Neuronal stem cell (in vitro differentiated cells): Measurements from ENCODE around the gene NPC2.

Experiments
- DNase-seq: peaks from one replicate; pipeline ENCODE4 v3.0.0-alpha.2; 2013; ENCODE audit warnings: low spot score
- H2AFZ ChIP-seq: one replicate; pipeline ENCODE4 v1.6.1; 2013; ENCODE audit warnings: mild to moderate bottlenecking, low read length, inconsistent platforms
- H2AK5ac ChIP-seq: 2 replicates; pipeline ENCODE4 v1.6.1; 2013; ENCODE audit warnings: low read depth, mild to moderate bottlenecking, inconsistent platforms, low read length, moderate library complexity, mixed read lengths
- H2BK120ac ChIP-seq: 2 replicates; pipeline ENCODE4 v1.6.1; 2013; ENCODE audit warnings: low read depth, mild to moderate bottlenecking, inconsistent platforms, low read length, moderate library complexity, mixed read lengths
- H2BK12ac ChIP-seq: one replicate; pipeline ENCODE4 v1.6.1; 2013; ENCODE audit warnings: low read length, inconsistent platforms
- H2BK15ac ChIP-seq: 2 replicates; pipeline ENCODE4 v1.6.1; 2013; ENCODE audit warnings: mild to moderate bottlenecking, low read length, inconsistent platforms, mixed read lengths
- H2BK5ac ChIP-seq: one replicate; pipeline ENCODE4 v1.6.1; 2013; ENCODE audit warnings: inconsistent platforms, mild to moderate bottlenecking, low read length, moderate library complexity
- H3K14ac ChIP-seq: one replicate; pipeline ENCODE4 v1.6.1; 2013; ENCODE audit warnings: low read length, inconsistent platforms
- H3K18ac ChIP-seq: 2 replicates; pipeline ENCODE4 v1.6.1; 2013; ENCODE audit warnings: low read length, inconsistent platforms
- H3K23ac ChIP-seq: 2 replicates; pipeline ENCODE4 v1.6.1; 2013; ENCODE audit warnings: low read depth, mild to moderate bottlenecking, mixed read lengths, low read length, inconsistent platforms; ENCODE audit not compliant: poor library complexity
- H3K27ac ChIP-seq: replicated peaks from 3 replicates; pipeline ENCODE4 v1.5.1; 2013; ENCODE audit warnings: low read length, inconsistent platforms
- H3K27me3 ChIP-seq, 3 experiments: 2 replicates each; pipeline ENCODE4 v1.6.1; 2013; ENCODE audit warnings: low read length in 3 of 3, mild to moderate bottlenecking in 2 of 3, inconsistent platforms in 1 of 3, low read depth in 1 of 3, mixed read lengths in 1 of 3, moderate library complexity in 1 of 3; ENCODE audit not compliant: control insufficient read depth in 3 of 3, insufficient read depth in 3 of 3
- H3K36me3 ChIP-seq, 2 donors: replicated peaks in 1 of 2; 2 replicates each; pipeline ENCODE4 v1.6.1; 2013; ENCODE audit warnings: low read length in 2 of 2; ENCODE audit not compliant: control insufficient read depth in 2 of 2, insufficient read depth in 2 of 2
- H3K4ac ChIP-seq: 2 replicates; pipeline ENCODE4 v1.6.1; 2013; ENCODE audit warnings: inconsistent platforms, mild to moderate bottlenecking, low read length, moderate library complexity
- H3K4me1 ChIP-seq, 2 donors: 1 replicate in 1 of 2; 2 replicates in 1 of 2; pipeline ENCODE4 v1.6.1; 2013; ENCODE audit warnings: low read length in 2 of 2, low read depth in 1 of 2; ENCODE audit not compliant: control insufficient read depth in 2 of 2, insufficient read depth in 1 of 2
- H3K4me2 ChIP-seq: one replicate; pipeline ENCODE4 v1.6.1; 2013; ENCODE audit warnings: mild to moderate bottlenecking, low read length, inconsistent platforms; ENCODE audit not compliant: insufficient read depth, poor library complexity, severe bottlenecking
- H3K4me3 ChIP-seq, 2 donors: 2 replicates each; pipeline ENCODE4 v1.5.1; 2013; ENCODE audit warnings: low read length in 2 of 2, mild to moderate bottlenecking in 2 of 2, inconsistent platforms in 1 of 2, moderate library complexity in 1 of 2
- H3K79me1 ChIP-seq: one replicate; pipeline ENCODE4 v1.6.1; 2013; ENCODE audit warnings: low read depth, mild to moderate bottlenecking, inconsistent platforms, low read length, moderate library complexity
- H3K9ac ChIP-seq: one replicate; pipeline ENCODE4 v1.6.1; 2013; ENCODE audit warnings: mild to moderate bottlenecking, low read depth, low read length, inconsistent platforms; ENCODE audit not compliant: poor library complexity
- H3K9me3 ChIP-seq, 2 donors: replicated peaks in 1 of 2; 2 replicates each; pipeline versions ENCODE3 to v1.6.1; 2013; ENCODE audit warnings: low read length in 2 of 2, mild to moderate bottlenecking in 2 of 2, inconsistent platforms in 1 of 2, low read depth in 1 of 2, mixed read lengths in 1 of 2, moderate library complexity in 1 of 2; ENCODE audit not compliant: control insufficient read depth in 2 of 2, insufficient read depth in 1 of 2
- H4K8ac ChIP-seq: one replicate; pipeline ENCODE4 v1.6.1; 2013; ENCODE audit warnings: low read depth, mild to moderate bottlenecking, inconsistent platforms, low read length, moderate library complexity
- H4K91ac ChIP-seq: one replicate; pipeline ENCODE4 v1.6.1; 2013; ENCODE audit warnings: low read length, low read depth, mild to moderate bottlenecking, inconsistent platforms; ENCODE audit not compliant: poor library complexity
- WGBS, 2 donors: extraction: QIAGEN DNeasy Blood & Tissue Kit; methylation state at CpG; one replicate each; pipeline ENCODE4 v1.1.7; 2013; ENCODE audit warnings: missing lambda C conversion rate in 2 of 2, mixed read lengths in 1 of 2; ENCODE audit not compliant: insufficient read length in 2 of 2, insufficient replicate concordance in 1 of 2; ENCODE audit errors: extremely low coverage in 2 of 2; 5-methylcytosine and 5-hydroxymethylcytosine counted together

NPC2 gene

GRCh38 chr14:74480046-74480445, 13.1 kb downstream of the NPC2 start:
- no peak overlapping the region for H3K23ac ChIP-seq
- no peak overlapping the region for H2AFZ ChIP-seq
- no peaks in the 10 kb centered on the region for H3K79me1 ChIP-seq
- peak overlapping the region; percentile 61 for H3K9ac ChIP-seq
- no peak overlapping the region for H2AK5ac ChIP-seq
- no peaks in the 10 kb centered on the region for H3K9me3 ChIP-seq
- H2BK5ac ChIP-seq: no peak overlapping the region
- H3K36me3 ChIP-seq: peaks cover 21 to 62% of the 10 kb centered on the region in 2 donors
- no peak for DNase-seq
- no peak overlapping the region for H2BK15ac ChIP-seq
- H3K14ac ChIP-seq: no peak overlapping the region
- H3K27me3 ChIP-seq: no peaks in the 10 kb centered on the region
- no peak overlapping the region for H4K8ac ChIP-seq
- H3K4me3 ChIP-seq: no peak overlapping the region
- H4K91ac ChIP-seq: no peak overlapping the region
- no peak overlapping the region for H2BK12ac ChIP-seq
- H3K18ac ChIP-seq: no peak overlapping the region
- no peak overlapping the region for H3K4ac ChIP-seq
- peaks cover 9 to 17% of the 10 kb centered on the region in 2 donors for H3K4me1 ChIP-seq
- H3K27ac ChIP-seq: no peak overlapping the region
- no peak overlapping the region for H3K4me2 ChIP-seq
- H2BK120ac ChIP-seq: no peak overlapping the region
- WGBS, 2 donors: no CpG with 5 or more reads among the region's 4 CpGs

- no peak overlapping the region for H4K91ac ChIP-seq
- peaks cover 9 to 17% of the 10 kb centered on the region in 2 donors for H3K4me1 ChIP-seq
- no CpG with 5 or more reads among the region's 2 CpGs for WGBS, 2 donors
- H3K9me3 ChIP-seq: no peaks in the 10 kb centered on the region
- no peak overlapping the region for H2AK5ac ChIP-seq
- H3K4ac ChIP-seq: no peak overlapping the region
- no peak overlapping the region for H3K14ac ChIP-seq
- H3K23ac ChIP-seq: no peak overlapping the region
- H2BK12ac ChIP-seq: no peak overlapping the region
- no peak overlapping the region for H2BK15ac ChIP-seq
- H3K36me3 ChIP-seq: peaks cover 23 to 59% of the 10 kb centered on the region in 2 donors
- H3K4me3 ChIP-seq: no peak overlapping the region
- peak; percentile 56 for DNase-seq
- H3K27me3 ChIP-seq: no peaks in the 10 kb centered on the region
- no peaks in the 10 kb centered on the region for H3K79me1 ChIP-seq
- H4K8ac ChIP-seq: no peak overlapping the region
- no peak overlapping the region for H3K9ac ChIP-seq
- H3K18ac ChIP-seq: no peak overlapping the region
- H3K27ac ChIP-seq: no peak overlapping the region
- no peak overlapping the region for H3K4me2 ChIP-seq
- no peak overlapping the region for H2AFZ ChIP-seq
- H2BK5ac ChIP-seq: no peak overlapping the region
- H2BK120ac ChIP-seq: no peak overlapping the region
These were observed 14.0 kb downstream of the NPC2 start for GRCh38 chr14:74478996-74479635.

- no peak overlapping the region for H4K91ac ChIP-seq
- H3K14ac ChIP-seq: no peak overlapping the region
- H3K23ac ChIP-seq: no peak overlapping the region
- no peak overlapping the region for H3K9ac ChIP-seq
- H2BK120ac ChIP-seq: no peak overlapping the region
- no peak overlapping the region for H4K8ac ChIP-seq
- H3K79me1 ChIP-seq: no peaks in the 10 kb centered on the region
- H3K4me1 ChIP-seq: peaks cover 9 to 17% of the 10 kb centered on the region in 2 donors
- no peak overlapping the region for H2AFZ ChIP-seq
- peaks cover 25 to 43% of the 10 kb centered on the region in 2 donors for H3K36me3 ChIP-seq
- no peak overlapping the region for H3K4ac ChIP-seq
- H2BK12ac ChIP-seq: no peak overlapping the region
- H3K4me3 ChIP-seq: no peak overlapping the region
- H3K27ac ChIP-seq: no peak overlapping the region
- H3K9me3 ChIP-seq: peaks cover 0 to 2% of the 10 kb centered on the region in 2 donors
- H3K27me3 ChIP-seq: no peaks in the 10 kb centered on the region
- H3K4me2 ChIP-seq: no peak overlapping the region
- H2AK5ac ChIP-seq: no peak overlapping the region
- DNase-seq: peak; percentile 53
- H3K18ac ChIP-seq: no peak overlapping the region
- H2BK15ac ChIP-seq: peak overlapping the region; percentile 11
- WGBS, 2 donors: no CpG with 5 or more reads among the region's 3 CpGs
- H2BK5ac ChIP-seq: no peak overlapping the region
These were observed 16.5 kb downstream of the NPC2 start for GRCh38 chr14:74476607-74477006.

GRCh38 chr14:74476107-74476506, 17.0 kb downstream of the NPC2 start:
- Histone ChIP-seq H3K9ac (no peak overlapping the region), H2AK5ac (no peak overlapping the region), H3K23ac (peak overlapping the region; percentile 17), H2BK120ac (no peak overlapping the region), H2BK5ac (no peak overlapping the region), H3K9me3 (peaks cover 0 to 2% of the 10 kb centered on the region in 2 donors), H3K4me2 (no peak overlapping the region), H3K4ac (no peak overlapping the region), H3K27me3 (no peaks in the 10 kb centered on the region), H2AFZ (no peak overlapping the region), H3K36me3 (peaks cover 23 to 38% of the 10 kb centered on the region in 2 donors), H3K27ac (no peak overlapping the region), H3K79me1 (no peaks in the 10 kb centered on the region), H2BK12ac (no peak overlapping the region), H3K4me1 (peaks cover 9 to 17% of the 10 kb centered on the region in 2 donors), H3K18ac (no peak overlapping the region), H3K4me3 (no peak overlapping the region), H3K14ac (no peak overlapping the region), H2BK15ac (peak overlapping the region; percentile 11), H4K8ac (no peak overlapping the region), H4K91ac (no peak overlapping the region)
- no peak for DNase-seq
- WGBS, 2 donors: no CpG with 5 or more reads among the region's 4 CpGs
